GM21447 (cell line): ENCODE measurements around the gene RHD.
"Not testable (repeated sequence)": the region's sequence is repeated elsewhere in the genome, so short reads cannot be mapped to it uniquely, and the experiment has no call there.

Experiments used
- ATAC-seq: cut with Tn5 transposase; IDR thresholded peaks from one replicate; pipeline ENCODE4 v1.9.1; 2021; ENCODE audit not compliant: unreplicated experiment

Gene RHD

GRCh38 chr1:25272238-25272637 lies at the start of gene RHD:
RHD (plus strand) TSS chr1:25272509; CDS start chr1:25272548, 39 bp downstream.
- ATAC-seq: not testable (repeated sequence)

GRCh38 chr1:25222606-25223005 lies 49.7 kb upstream of the RHD start:
- no peak for ATAC-seq

- no peak for ATAC-seq
Measured at GRCh38 chr1:25223471-25223870, 48.8 kb upstream of the RHD start.

- peak; percentile 69 for ATAC-seq
Measured at GRCh38 chr1:25232027-25232865, 40.1 kb upstream of the RHD start, which contains the start of gene SYF2. SYF2 (minus strand) TSS chr1:25232502; CDS start chr1:25232467, 35 bp downstream.

GRCh38 chr1:25232866-25233784 lies 39.2 kb upstream of the RHD start:
- ATAC-seq: peak; percentile 42

DNA sequence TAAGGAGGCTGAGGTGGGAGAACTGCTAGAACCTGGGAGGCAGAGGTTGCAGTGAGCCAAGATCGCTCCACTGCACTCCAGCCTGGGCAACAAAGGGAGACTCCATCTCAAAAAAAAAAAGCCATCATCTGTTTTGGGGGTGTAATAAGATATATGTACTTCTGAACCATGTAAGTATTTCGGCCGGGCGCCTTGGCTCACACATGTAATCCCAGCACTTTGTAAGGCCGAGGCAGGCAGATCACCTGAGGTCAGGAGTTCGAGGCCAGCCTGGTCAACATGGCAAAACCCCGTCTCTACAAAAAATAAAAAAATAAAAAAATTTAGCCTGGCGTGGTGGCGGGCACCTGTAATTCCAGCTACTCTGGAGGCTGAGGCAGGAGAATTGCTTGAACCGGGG lies 36.9 kb upstream of the RHD start:
- ATAC-seq: not testable (repeated sequence)

- ATAC-seq: not testable (repeated sequence)
Measured at GRCh38 chr1:25236261-25236660, 36.0 kb upstream of the RHD start.

DNA sequence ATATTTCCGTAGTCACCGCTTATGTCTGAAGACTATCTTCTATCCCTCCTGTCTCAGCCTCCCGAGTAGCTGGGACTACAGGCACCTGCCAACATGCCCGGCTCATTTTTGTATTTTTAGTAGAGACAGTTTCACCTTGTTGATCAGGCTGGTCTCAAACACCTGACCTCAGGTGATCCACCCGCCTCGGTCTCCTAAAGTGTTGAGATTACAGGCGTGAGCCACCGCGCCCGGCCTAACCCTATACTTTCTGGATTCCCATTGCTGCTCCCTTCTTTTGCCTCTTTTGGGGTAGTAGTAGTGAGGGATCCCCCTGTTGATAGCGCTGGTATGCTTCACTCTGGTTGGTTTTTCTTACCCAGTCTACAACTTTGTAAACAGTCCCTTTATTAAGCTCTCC lies 34.3 kb upstream of the RHD start:
- ATAC-seq: no peak

DNA sequence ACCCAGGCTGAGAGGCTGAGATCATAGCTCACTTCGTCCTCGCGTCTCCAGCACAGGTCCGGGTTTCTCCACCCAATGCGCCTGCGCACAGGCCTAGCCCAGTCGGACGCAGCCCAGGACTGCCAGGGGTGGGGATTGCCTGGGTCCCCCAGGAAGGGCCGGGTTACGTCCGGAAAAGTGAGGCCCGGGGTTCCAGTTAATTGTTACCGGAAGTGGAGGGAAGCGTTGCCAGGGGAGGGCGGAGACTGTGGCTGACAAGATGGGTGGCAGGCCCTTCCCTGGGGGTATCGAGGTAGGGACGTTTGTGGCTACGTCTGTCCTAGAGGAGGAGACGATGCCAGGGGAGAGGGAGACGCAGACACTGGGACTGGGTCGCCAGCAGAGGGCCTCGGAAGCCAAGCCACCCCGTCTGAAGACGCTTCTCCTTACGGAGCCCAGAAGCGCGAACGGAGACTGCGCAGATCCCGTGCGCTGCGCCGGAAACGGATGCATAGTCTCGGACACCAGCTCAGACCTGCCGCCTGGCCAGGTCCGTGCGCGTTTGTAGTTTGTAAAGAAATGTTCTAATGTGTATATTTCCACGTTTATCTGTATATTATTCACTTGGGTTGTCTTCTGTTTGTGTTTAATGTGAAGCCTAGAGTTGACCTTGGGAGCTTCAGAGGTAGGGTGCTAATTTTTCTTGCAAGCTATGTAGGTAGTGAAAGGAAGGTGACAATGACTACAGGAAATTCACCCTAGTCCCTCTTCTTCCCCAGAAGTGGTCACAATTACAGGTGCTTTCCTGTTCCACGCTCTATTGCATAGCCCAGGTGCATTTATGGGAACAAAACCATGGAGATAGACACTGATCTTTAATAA lies 32.4 kb upstream of the RHD start:
- ATAC-seq: peak; percentile 56

- no peak for ATAC-seq
Measured at GRCh38 chr1:25243907-25244306, 28.4 kb upstream of the RHD start.

DNA sequence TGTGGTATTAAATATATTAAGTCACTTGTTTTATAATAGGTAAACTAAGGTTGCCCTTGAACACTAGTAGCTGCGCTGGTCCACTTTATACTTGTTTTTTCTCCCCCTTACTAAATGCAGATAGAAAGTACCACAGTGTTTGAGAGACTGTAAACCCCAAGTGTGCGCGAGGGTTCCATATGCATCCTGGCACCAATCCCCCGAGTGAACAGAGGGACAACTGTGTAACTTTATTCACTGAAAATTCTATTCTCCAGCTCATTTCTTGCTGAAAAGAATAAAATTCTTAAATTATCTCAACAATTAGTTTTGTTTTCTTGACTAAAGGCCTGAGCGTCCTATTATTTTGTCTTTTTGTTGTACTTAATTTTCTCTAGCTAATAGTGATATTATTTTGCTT lies 26.9 kb upstream of the RHD start:
- ATAC-seq: no peak

DNA sequence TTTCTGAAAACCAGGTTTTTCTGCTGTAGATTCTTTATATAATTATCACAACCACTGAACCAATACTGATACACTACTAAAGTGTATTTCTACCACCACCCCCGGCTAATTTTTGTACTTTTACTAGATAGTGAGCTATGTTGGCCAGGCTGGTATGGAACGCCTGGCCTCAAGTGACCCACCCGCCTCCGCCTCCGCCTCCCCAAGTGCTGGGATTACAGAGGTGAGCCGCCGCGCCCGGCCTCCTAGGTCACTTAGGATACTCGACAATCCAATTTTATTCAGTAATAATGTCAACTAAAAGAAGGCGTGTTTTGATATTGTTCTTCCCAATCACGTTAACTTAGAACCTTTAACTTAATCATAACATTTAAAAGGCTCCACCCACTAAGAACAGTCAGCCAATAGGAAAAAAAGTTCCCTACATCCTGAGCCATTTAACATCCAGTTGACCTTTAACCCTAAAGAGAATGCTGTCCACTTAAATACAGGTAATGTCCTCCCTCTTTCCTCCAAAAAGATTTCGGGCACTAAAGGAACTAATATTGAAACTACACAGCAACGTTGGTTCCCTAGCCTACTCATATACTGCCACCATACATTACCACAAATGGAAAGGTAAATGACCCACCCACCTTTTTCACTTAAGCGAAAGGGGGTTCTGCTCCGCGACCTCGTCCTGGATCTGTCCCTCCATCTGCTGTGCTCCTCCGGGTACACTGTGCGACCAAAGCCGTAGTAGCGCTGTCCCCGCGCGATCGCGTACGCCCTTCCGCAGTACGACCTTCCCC lies 26.3 kb upstream of the RHD start:
- ATAC-seq: no peak

DNA sequence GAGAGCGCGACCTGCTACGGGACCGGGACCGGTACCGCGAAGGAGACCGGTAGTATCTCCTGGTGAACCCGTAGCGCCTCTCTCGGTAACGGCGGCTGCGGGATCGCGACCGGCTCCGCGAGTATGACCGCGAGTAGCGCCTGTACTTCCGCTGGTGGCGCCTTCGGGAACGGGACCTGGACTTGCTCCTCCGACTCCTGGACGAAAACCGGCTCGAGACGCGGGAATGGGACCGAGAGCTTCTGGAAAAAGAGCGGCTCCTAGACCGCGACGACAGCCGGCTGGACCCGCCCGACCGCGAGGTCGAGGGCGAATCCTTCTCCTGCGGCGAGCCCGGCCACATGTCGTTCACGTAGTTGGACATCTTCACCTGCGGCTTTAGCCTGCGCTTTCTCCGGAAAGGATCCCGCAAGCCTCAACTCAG lies 25.7 kb upstream of the RHD start:
- ATAC-seq: no peak

- ATAC-seq: peak; percentile 71
Measured at GRCh38 chr1:25247024-25247828, 25.1 kb upstream of the RHD start, which contains the start of gene RSRP1. RSRP1 (minus strand) TSS chr1:25247454; CDS start chr1:25246963, 491 bp downstream.

- peak; percentile 41 for ATAC-seq
Measured at GRCh38 chr1:25247829-25248754, 24.2 kb upstream of the RHD start.

GRCh38 chr1:25253911-25254310 lies 18.4 kb upstream of the RHD start:
- ATAC-seq: no peak

GRCh38 chr1:25255706-25256577 lies 16.4 kb upstream of the RHD start:
- ATAC-seq: no peak
